HL-60 (cell line): ENCODE data around the gene MED26.

Experiments
- GABPA ChIP-seq: IDR thresholded peaks from 2 replicates; pipeline ENCODE4 v1.6.1; 2012; ENCODE audit warnings: low read depth
- TF ChIP-seq, protein P1 (sequence below): IDR thresholded peaks from one replicate; pipeline ENCODE4 v1.5.1; 2011; ENCODE audit warnings: low read length, control low read depth, inconsistent platforms; ENCODE audit not compliant: insufficient read depth
- TF ChIP-seq, protein P2 (sequence below): IDR thresholded peaks from 2 replicates; pipeline ENCODE4 v1.6.1; 2012; ENCODE audit warnings: low read depth; ENCODE audit not compliant: insufficient replicate concordance

DNA sequence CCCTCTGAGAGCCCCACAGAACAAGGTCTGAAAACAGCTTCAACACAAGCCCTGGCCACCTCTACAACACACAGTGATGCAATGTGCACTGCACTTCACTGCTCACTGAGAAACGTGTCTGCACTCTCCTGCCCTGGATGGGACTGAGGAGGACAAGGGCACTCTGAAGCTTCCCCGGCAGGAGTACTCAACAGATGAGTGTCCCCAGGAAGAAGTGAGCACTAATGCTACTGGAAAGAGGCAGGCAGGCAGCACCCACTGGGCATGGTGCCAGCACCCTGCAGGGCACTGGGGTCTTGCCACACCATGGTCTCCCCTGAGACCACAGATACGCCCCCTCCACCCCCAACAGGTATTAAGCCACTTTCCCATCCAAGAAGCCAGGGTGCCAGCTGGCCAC is 38.1 kb downstream of the MED26 start:
- TF ChIP-seq, protein P1, sequence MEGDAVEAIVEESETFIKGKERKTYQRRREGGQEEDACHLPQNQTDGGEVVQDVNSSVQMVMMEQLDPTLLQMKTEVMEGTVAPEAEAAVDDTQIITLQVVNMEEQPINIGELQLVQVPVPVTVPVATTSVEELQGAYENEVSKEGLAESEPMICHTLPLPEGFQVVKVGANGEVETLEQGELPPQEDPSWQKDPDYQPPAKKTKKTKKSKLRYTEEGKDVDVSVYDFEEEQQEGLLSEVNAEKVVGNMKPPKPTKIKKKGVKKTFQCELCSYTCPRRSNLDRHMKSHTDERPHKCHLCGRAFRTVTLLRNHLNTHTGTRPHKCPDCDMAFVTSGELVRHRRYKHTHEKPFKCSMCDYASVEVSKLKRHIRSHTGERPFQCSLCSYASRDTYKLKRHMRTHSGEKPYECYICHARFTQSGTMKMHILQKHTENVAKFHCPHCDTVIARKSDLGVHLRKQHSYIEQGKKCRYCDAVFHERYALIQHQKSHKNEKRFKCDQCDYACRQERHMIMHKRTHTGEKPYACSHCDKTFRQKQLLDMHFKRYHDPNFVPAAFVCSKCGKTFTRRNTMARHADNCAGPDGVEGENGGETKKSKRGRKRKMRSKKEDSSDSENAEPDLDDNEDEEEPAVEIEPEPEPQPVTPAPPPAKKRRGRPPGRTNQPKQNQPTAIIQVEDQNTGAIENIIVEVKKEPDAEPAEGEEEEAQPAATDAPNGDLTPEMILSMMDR, result no peak
- TF ChIP-seq GABPA, result no peak
- TF ChIP-seq, protein P2, sequence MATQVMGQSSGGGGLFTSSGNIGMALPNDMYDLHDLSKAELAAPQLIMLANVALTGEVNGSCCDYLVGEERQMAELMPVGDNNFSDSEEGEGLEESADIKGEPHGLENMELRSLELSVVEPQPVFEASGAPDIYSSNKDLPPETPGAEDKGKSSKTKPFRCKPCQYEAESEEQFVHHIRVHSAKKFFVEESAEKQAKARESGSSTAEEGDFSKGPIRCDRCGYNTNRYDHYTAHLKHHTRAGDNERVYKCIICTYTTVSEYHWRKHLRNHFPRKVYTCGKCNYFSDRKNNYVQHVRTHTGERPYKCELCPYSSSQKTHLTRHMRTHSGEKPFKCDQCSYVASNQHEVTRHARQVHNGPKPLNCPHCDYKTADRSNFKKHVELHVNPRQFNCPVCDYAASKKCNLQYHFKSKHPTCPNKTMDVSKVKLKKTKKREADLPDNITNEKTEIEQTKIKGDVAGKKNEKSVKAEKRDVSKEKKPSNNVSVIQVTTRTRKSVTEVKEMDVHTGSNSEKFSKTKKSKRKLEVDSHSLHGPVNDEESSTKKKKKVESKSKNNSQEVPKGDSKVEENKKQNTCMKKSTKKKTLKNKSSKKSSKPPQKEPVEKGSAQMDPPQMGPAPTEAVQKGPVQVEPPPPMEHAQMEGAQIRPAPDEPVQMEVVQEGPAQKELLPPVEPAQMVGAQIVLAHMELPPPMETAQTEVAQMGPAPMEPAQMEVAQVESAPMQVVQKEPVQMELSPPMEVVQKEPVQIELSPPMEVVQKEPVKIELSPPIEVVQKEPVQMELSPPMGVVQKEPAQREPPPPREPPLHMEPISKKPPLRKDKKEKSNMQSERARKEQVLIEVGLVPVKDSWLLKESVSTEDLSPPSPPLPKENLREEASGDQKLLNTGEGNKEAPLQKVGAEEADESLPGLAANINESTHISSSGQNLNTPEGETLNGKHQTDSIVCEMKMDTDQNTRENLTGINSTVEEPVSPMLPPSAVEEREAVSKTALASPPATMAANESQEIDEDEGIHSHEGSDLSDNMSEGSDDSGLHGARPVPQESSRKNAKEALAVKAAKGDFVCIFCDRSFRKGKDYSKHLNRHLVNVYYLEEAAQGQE, result no peak
